HG02588 (cell line): ENCODE results near the gene MTERF1.
"Not testable (repeated sequence)": the region's sequence is repeated elsewhere in the genome, so short reads cannot be mapped to it uniquely, and the experiment has no call there.

Source experiments
- ATAC-seq: cut with Tn5 transposase; IDR thresholded peaks from one replicate; pipeline ENCODE4 v1.9.1; 2021; ENCODE audit warnings: mild to moderate bottlenecking, moderate library complexity; ENCODE audit not compliant: unreplicated experiment

MTERF1 gene

GRCh38 chr7:91887336-91888213 lies 7.1 kb upstream of the MTERF1 start:
- ATAC-seq, result not testable (repeated sequence)

DNA sequence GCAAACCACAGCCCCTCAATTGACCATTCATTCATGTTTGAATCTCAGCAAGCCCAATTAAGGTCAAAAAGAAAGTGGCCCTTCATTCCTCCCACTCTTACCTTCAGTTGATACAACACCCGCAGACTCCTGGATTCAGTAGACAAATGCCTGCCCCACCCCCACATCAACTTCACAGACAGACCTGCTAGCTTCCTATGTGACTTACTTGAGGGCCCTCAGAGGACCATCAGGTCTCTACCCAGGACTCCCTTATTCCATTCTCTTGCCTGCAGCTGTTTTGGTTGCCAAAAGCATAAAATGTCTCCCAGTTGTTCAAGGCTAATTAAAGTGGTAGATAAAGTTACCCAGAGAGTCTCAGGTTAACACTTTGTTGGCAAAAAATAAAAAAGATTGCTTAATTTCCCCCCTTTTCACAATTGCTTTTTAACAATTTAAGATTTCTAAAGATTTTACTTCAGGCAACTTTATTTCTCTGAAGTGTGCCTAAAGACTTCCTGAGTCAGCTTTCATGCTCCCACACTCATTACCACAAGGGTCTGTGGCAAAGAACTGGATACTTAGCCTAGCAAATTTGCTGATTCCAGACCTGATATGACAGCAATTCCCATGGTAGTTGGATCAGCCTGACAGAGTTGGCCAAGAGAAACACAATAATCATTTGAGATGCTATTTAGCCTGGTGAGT lies 3.3 kb upstream of the MTERF1 start:
- no peak for ATAC-seq

DNA sequence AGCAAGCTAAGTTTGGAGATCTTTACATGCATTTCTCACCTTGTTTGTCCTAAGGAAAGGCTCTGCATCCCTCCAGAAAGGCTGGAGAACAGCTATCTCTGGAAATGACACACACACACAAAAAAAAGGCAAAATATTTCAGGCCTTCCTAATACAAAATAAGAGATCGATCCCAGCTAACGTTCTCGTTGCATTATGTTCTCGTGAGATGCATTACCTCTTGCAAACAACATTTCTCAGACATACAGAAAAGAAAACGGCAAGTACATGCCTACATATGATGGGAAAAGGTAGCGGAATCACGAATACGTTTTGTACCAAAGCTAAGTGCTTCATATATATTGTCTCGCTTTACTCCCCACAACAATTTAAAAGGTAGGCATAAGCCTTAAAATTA lies 488 bp downstream of the MTERF1 start:
- no peak for ATAC-seq

DNA sequence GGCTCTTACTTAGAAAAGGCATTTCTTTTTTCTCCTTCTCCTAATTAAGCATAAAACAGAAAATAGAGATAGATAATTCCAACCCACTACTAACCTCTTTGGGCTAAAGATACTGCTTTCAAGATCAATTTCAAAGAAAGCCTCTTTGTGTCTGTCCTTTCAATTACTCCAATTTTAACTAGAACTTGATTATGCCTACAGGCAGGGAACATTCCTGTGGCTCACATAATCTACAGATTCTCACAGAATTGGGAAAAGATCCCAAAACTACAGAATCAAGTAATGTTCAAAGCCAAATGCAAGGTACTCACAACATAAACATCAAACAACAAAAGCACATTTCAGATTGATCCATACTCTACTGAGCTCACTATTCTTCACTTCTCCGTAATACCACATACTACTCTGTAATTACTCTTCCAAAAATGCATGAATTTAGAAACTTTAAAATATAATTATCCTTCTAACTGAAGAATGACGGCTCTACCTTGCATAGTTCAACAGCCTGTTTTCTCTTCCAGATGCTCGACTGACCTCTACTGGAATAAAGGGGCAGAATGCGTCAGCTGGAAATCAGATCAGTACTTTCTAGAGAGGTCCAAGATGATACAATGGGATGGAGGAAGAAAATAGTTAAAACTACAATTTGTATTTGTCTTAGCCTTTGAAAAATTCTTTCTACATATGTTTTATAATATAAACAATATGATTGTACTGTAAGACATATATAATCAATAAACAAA lies 3.9 kb downstream of the MTERF1 start:
- ATAC-seq, result no peak

DNA sequence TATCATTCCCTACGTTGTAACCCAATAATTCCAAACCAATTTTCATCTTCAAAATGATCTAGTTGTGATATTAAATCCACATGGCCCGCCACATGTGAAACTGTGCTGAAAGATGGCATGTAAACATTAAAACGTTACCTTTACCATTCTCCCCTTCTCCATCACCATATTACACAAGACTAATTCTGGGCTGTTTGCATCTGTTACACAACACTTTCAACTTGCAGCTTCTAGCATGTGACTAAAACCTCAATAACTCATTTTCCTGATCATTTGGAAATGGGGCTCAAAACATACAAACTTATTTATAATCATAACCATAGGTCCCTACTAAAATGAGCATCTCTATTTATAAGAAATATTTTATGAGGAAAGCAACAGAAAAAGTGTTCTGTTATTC lies 4.7 kb downstream of the MTERF1 start:
- no peak for ATAC-seq

- no peak for ATAC-seq
Measured at GRCh38 chr7:91872928-91873327, 7.6 kb downstream of the MTERF1 start.

DNA sequence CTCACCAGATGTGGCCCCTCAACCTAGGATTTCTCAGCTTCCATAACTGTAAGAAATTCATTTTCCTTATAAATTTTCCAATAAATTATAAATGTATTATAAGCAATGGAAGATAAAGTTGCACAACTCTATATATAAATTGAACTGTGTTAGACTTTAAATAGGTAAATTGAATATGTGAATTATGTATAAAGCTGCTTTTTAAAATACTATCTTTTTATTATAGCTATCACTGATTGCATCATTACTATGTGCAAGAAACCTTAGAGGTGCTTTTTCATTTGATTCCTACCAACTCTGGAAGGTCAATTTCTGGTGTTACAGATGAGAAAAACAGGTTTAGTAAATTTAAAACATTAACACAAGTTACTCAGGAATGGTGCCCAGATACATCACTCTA lies 8.4 kb downstream of the MTERF1 start:
- ATAC-seq, result no peak

DNA sequence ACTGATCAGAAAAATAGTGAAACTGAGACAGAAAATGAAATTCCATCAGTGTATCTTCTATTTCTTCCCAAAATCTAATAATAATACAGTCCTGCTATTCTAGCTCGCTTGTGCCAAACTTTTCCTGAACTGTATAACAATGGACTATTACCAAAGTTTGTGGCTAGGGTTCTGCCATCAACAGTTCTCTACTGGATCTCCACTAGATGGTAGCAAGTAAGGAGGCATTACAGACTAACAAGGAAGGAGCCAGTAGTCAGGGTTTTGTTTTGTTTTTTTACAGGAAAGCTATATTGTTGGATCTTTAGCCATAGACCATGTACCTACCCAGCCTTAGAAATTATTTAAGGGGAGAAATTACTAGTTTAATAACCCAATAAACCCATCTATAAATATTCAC lies 10.8 kb downstream of the MTERF1 start:
- no peak for ATAC-seq

- ATAC-seq, result no peak
Measured at GRCh38 chr7:91866599-91867148, 13.8 kb downstream of the MTERF1 start.

- ATAC-seq, result no peak
Measured at GRCh38 chr7:91865511-91865910, 15.0 kb downstream of the MTERF1 start.

DNA sequence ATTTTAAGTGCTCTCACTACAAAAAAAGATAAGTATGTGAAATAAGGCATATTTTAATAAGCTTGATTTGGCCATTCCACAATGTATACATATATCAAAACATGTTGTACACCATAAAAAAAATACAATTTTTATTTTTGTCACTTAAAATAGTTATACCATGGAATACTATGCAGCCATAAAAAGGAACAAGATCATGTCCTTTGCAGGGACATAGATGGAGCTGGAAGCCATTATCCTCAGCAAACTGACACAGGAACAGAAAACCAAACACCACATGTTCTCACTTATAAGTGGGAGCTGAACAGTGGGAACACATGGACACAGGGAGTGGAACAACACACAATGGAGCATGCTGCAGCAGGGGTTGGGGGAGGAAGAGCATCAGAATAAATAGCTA lies 15.9 kb downstream of the MTERF1 start:
- not testable (repeated sequence) for ATAC-seq

GRCh38 chr7:91864070-91864469 lies 16.4 kb downstream of the MTERF1 start:
- no peak for ATAC-seq

GRCh38 chr7:91852263-91852741 lies 28.2 kb downstream of the MTERF1 start:
- ATAC-seq, result no peak

DNA sequence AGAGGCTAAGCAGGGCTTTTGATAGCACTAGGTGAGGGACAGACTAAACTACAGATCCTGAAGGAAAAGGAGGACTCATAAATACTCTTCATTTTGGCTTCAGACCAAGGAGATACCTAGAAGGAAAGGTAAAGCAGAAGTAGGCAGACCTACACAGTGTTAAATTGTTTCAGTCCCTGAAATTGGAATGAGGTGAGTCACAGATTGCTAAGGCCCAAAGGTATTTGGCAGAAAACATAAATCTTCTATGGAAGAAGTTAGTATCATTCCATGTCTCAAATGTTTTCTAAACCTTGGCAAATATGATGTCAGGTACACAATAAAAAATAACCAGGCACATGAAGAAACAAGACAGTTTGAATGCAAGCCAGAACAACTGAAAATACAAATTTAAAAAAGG lies 30.0 kb downstream of the MTERF1 start:
- no peak for ATAC-seq

GRCh38 chr7:91847876-91848588 lies 32.5 kb downstream of the MTERF1 start:
- ATAC-seq, result no peak

GRCh38 chr7:91847231-91847630 lies 33.3 kb downstream of the MTERF1 start:
- no peak for ATAC-seq

GRCh38 chr7:91846436-91846835 lies 34.1 kb downstream of the MTERF1 start:
- no peak for ATAC-seq

DNA sequence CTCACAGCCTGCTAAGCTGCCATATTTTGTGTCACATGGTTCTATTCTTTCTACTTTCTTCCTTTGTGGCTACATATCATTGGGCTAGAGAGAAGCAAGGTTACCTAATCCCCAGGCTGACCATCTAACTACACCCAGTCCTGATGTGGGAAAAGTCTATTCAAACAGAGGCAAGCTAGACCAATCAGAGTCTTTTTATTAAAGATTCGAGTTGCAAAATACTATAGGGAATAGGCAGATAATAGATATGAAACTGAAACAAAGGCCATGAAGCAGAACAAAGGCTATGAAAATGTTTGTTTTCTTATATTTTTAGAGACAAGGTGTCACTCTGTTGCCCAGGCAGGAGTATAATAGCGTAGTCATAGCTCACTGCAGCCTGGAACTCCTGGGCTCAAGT lies 36.7 kb downstream of the MTERF1 start:
- no peak for ATAC-seq

- ATAC-seq, result no peak
Measured at GRCh38 chr7:91838439-91838838, 42.1 kb downstream of the MTERF1 start.

- ATAC-seq, result no peak
Measured at GRCh38 chr7:91837397-91838070, 43.0 kb downstream of the MTERF1 start.
